Cardiac fibroblast (primary cell): Measurements from ENCODE around the gene CDH13.
A peak's percentile ranks its signal among the peaks of the same experiment; 100 is the strongest.

Source experiments
- DNase-seq, 2 donors: peaks; one replicate each; pipeline versions ENCODE4 v3.0.0 to v3.0.0-alpha.2; 2010; ENCODE audit warnings: low read depth in 2 of 2
- H3K4me3 ChIP-seq, 2 donors: replicated peaks in 1 of 2; 1 replicate in 1 of 2; 2 replicates in 1 of 2; pipeline ENCODE4 v1.5.1; 2011; ENCODE audit warnings: low read depth in 2 of 2, low read length in 2 of 2, mild to moderate bottlenecking in 2 of 2, moderate library complexity in 1 of 2
- TF ChIP-seq, protein P1 (sequence below): IDR thresholded peaks from one replicate; pipeline ENCODE4 v1.5.1; 2011; ENCODE audit warnings: low read depth, mild to moderate bottlenecking, low read length, inconsistent platforms

Gene CDH13

DNA sequence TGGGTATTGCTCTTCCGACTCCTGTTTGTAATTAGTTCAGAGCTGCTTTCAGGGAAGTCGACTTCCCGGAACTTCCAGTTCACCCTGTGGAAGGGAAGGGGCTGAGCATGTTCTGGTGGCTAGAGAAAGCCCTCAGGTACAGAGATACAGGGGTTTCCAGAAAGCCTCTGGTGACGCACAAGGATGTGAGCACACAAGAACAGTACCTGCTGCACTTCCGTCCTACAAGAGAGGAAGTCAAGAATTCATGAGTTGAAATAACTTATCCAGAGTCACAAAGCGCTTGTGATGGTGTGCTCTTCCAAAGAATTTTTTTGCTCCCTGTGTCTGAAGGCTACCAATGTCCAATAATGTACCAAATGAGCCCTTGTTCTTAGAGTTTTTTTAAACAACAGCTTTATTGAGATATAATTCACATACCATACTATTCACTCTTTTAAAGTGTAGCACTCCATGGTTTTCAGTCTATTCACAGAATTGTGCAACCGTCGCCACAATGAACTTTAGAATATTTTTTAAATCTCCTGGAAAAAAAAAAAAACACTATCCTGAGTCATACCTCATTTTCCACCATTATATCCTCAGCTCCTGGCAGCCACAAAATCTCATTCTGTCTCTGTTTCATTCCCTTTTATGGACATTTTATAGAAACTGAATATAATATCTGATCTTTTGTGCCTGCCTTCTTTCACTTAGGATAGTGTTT is 327.6 kb downstream of the CDH13 start:
- no peak overlapping the region for H3K4me3 ChIP-seq
- DNase-seq, result peak; percentile 37 to 68

DNA sequence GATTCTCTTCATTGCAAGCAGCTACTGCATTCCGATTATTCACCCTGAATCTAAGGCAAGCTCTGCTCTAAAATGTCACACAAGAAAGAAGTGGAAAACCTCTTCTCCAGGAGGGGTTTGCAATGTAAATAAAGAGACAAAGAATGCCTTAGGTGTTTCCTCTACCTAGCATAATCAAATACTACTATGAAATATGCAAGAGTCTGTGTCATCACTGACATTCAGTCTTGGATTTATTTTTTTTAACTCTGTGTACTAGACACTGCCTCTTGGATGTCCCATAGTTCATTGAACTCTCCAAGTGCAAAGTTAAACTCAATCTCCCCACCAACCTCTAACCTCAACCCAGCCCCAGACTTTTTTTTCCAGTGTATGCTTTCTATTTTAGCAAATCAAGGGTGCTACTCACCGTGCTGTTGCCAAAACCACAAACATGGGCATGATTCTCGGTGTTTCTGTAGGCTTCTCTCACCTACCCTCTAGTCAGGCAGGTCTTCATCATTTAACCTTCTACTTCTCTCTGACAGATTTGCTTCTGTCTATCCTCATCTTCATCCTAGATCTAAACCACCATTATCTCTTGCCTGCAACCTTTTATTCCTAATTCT is 329.1 kb downstream of the CDH13 start:
- TF ChIP-seq, protein P1, sequence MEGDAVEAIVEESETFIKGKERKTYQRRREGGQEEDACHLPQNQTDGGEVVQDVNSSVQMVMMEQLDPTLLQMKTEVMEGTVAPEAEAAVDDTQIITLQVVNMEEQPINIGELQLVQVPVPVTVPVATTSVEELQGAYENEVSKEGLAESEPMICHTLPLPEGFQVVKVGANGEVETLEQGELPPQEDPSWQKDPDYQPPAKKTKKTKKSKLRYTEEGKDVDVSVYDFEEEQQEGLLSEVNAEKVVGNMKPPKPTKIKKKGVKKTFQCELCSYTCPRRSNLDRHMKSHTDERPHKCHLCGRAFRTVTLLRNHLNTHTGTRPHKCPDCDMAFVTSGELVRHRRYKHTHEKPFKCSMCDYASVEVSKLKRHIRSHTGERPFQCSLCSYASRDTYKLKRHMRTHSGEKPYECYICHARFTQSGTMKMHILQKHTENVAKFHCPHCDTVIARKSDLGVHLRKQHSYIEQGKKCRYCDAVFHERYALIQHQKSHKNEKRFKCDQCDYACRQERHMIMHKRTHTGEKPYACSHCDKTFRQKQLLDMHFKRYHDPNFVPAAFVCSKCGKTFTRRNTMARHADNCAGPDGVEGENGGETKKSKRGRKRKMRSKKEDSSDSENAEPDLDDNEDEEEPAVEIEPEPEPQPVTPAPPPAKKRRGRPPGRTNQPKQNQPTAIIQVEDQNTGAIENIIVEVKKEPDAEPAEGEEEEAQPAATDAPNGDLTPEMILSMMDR, result no peak
- DNase-seq, result no peak
- no peak overlapping the region for H3K4me3 ChIP-seq

More for the DNA sequence above, 327.6 kb downstream of the CDH13 start:
- TF ChIP-seq, protein P1, result no peak

DNA sequence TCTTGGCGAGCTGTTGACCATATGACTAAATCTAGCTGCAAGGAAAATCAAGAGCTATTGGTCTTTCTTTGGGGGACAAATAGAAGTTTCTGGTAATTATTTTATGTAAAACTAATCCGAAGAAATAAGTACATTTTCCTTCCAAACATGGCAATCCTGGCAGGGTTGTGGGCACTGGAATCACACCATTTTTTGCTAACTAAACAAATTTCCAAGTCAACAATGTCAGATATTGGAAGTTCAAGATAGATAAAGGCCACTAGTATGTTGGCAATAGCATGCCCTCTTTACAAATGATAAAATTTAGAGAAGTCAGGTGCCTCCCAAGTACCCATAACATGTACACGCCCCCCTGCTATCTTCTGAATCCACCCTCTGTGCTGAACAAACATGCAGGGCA is 330.4 kb downstream of the CDH13 start:
- DNase-seq, result no peak
- TF ChIP-seq, protein P1, result no peak
- H3K4me3 ChIP-seq, result no peak overlapping the region

DNA sequence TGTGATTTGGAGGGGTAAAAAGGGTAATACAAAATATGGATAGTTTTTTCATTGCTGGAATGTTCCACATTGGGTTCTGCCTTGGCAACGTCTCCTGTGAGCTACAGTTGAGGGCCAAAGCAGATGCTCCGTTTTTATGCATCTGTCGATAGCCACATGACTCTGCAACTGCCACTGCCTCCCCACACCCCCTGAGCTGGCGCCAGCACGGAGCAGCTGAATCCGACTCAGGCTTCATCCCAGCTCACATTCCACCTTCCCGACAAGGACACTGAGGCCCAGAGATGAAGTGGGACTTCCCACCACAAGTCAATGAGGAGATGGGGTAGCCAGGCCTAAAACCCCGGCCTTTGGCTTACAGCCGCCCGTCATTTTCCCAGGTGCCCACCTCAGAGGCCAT is 334.1 kb downstream of the CDH13 start:
- no peak for DNase-seq
- TF ChIP-seq, protein P1, result no peak
- no peak overlapping the region for H3K4me3 ChIP-seq

DNA sequence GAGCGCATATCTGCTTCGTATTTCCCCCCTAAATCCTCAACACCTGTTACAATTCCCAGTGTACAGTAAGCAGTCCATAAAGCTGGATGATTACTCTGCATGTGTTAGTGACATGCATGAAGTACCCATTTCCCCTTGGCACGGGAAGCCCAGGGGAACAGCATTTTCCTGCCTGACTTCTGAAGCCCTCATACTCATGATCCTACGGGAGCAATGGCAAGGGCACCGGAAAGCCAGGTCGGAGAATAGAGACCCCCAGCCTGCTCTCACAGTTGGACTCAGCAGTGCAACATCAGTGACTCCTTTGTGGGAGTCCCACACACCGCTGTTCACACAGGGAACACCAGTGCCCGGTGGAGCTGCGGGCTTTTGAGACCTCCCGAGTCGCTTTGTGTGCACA is 336.9 kb downstream of the CDH13 start:
- TF ChIP-seq, protein P1, result no peak
- H3K4me3 ChIP-seq, result no peak overlapping the region
- no peak for DNase-seq

DNA sequence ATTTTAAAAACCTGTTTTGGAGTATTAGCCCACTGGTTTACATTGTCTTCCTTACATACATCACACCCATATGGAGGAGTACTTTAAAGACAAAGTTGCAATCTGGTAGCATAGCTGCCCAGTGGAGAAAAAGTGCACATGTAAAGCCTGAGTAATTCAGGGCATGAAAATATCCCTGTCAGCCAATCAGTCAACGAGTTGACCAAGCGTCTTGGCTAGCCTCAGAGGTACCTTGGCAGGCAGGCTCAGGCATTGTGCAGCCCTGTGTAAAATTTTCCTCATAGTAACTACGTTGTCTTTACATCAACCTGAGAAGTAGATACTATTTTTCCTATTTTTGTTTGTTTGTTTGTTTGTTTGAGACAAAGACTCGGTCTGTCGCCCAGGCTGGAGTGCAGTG is 339.0 kb downstream of the CDH13 start:
- no peak overlapping the region for H3K4me3 ChIP-seq
- TF ChIP-seq, protein P1, result no peak
- no peak for DNase-seq

DNA sequence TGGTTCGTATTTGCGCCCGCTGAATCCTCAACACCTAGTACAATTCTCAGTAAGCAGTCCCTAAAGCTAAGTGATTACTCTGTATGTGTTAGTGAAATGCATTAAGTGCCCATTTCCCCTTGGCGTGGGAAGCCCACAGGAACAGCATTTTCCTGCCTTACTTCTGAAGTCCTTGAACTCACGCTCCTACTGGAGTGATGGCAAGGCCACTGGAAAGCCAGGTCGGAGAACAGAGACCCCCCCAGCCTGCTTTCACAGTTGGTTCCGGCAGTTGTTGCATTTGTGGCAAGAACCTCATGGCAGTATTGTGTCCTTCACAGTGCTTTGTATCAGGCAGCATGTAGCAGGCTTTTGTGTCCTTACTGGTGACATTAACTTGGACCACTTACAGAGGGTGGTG is 340.7 kb downstream of the CDH13 start:
- no peak for DNase-seq
- TF ChIP-seq, protein P1, result no peak
- no peak overlapping the region for H3K4me3 ChIP-seq
